MCF 10A (cell line): ENCODE measurements around the gene RASA4B. TPM values are rescaled to one million over a fixed set of nuclear protein-coding genes. Genes with fewer than 3 reads are reported as not detected.

Experiments used
- BruUV-seq: library from RNA; stranded (reverse); fragments of 400-500 nt; replicated peaks from 2 replicates; lab custom pipeline; 2021; lab: Mats Ljungman, UMichigan
- CTCF ChIA-PET: fragments of 300-600 bp; sonication (Branson Sonifier 250); formaldehyde crosslinking; extraction: SDS; loops from one replicate; lab custom pipeline; 2021; ENCODE audit warnings: antibody characterized with exemption, inconsistent platforms; lab: Yijun Ruan, JAX
- POLR2A ChIA-PET: fragments of 300-600, 350-650 bp; sonication (Branson Sonifier 250); formaldehyde crosslinking; extraction: SDS; loops from one replicate; lab custom pipeline; 2020; ENCODE audit warnings: antibody characterized with exemption, inconsistent platforms; lab: Yijun Ruan, JAX
- DNase-seq: peaks from one replicate; pipeline ENCODE4 v3.0.0-alpha.2; 2018; ENCODE audit not compliant: unreplicated experiment
- H3K27ac Mint-ChIP-seq: one replicate; pipeline ENCODE4 v1.8.0; 2022; ENCODE audit warnings: mild to moderate bottlenecking, low read depth, mixed read lengths; ENCODE audit not compliant: unreplicated experiment
- H3K27me3 Mint-ChIP-seq: one replicate; pipeline ENCODE4 v1.8.0; 2022; ENCODE audit warnings: mixed read lengths; ENCODE audit not compliant: insufficient read depth, unreplicated experiment
- H3K36me3 Mint-ChIP-seq: one replicate; pipeline ENCODE4 v1.8.0; 2022; ENCODE audit warnings: mild to moderate bottlenecking, moderate library complexity, mixed read lengths; ENCODE audit not compliant: insufficient read depth, unreplicated experiment
- H3K4me1 Mint-ChIP-seq: one replicate; pipeline ENCODE4 v1.8.0; 2022; ENCODE audit warnings: mixed read lengths; ENCODE audit not compliant: insufficient read depth, unreplicated experiment
- H3K4me3 Mint-ChIP-seq: one replicate; pipeline ENCODE4 v1.8.0; 2022; ENCODE audit warnings: mild to moderate bottlenecking, moderate library complexity, mixed read lengths; ENCODE audit not compliant: unreplicated experiment
- H3K9me3 Mint-ChIP-seq: one replicate; pipeline ENCODE4 v1.8.0; 2022; ENCODE audit warnings: mixed read lengths; ENCODE audit not compliant: unreplicated experiment
- intact Hi-C: fragments of 100-400 bp; cut with micrococcal nuclease; formaldehyde crosslinking; loops from 2 replicates; pipeline ENCODE4 v1.14.1; 2022
- total RNA-seq: library from RNA; stranded (reverse); gene quantifications from 2 replicates; pipeline ENCODE4 v1.2.3, GENCODE V29; 2022
- TF ChIP-seq, protein P1 (sequence below): fragments of 200-600 bp; IDR thresholded peaks from one replicate; pipeline ENCODE4 v1.8.0; 2022; ENCODE audit warnings: antibody characterized with exemption, mild to moderate bottlenecking; ENCODE audit not compliant: unreplicated experiment

Gene RASA4B
- total RNA-seq, 1 experiment from 2014 or later = 0.70 TPM

DNA sequence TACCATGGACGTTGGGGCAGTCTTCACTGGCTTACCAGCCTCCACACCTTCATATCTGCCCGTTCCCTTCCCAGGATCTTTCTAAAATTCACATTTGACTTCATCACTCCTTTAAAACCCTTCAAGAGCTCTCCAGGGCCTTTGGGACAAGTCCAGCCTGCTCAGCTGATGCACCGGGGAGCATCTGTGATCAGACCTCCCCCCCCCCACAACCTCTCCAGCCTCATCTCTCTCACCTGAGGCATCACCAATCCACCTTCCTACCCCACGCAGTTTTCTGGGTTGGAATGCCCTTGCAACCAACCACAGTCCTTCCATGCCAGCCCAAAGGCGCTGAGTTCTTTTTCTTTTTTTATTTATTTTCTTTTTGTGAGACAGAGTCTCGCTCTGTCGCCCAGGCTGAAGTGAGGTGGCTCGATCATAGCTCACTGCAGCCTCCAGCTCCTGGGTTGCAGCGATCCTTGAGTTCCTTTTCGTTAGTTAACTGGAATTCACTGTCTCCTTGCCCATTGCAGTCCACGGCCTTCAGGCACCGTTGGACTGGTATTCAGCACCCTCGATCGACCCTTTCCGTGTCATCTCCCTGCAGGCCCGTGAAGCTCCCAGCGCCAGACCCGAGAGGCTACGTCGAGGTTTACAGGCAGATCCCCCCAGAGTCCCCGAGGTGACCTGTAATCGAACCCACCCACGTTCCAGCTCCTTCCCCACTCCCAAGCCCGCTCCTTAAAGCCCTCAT, 53.6 kb downstream of the RASA4B start:
- no TSS peak for BruUV-seq
- CTCF ChIA-PET = interaction anchor here (0.6 to 0.8 kb wide), 4 partner anchors 24 to 166 kb away, joined by 3 to 4 read pairs (median 3); no protein-coding TSS in a partner anchor
- H3K27me3 Mint-ChIP-seq = no peaks in the 10 kb centered on the region
- POLR2A ChIA-PET = interaction anchor here (0.7 to 1.7 kb wide), 6 partner anchors 8 to 301 kb away, joined by 3 to 10 read pairs (median 6); no protein-coding TSS in a partner anchor
- peak overlapping the region; percentile 86 for H3K4me3 Mint-ChIP-seq
- H3K4me1 Mint-ChIP-seq = peaks cover 11% of the 10 kb centered on the region
- H3K9me3 Mint-ChIP-seq = no peaks in the 10 kb centered on the region
- TF ChIP-seq, protein P1, sequence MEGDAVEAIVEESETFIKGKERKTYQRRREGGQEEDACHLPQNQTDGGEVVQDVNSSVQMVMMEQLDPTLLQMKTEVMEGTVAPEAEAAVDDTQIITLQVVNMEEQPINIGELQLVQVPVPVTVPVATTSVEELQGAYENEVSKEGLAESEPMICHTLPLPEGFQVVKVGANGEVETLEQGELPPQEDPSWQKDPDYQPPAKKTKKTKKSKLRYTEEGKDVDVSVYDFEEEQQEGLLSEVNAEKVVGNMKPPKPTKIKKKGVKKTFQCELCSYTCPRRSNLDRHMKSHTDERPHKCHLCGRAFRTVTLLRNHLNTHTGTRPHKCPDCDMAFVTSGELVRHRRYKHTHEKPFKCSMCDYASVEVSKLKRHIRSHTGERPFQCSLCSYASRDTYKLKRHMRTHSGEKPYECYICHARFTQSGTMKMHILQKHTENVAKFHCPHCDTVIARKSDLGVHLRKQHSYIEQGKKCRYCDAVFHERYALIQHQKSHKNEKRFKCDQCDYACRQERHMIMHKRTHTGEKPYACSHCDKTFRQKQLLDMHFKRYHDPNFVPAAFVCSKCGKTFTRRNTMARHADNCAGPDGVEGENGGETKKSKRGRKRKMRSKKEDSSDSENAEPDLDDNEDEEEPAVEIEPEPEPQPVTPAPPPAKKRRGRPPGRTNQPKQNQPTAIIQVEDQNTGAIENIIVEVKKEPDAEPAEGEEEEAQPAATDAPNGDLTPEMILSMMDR = no peak
- peak overlapping the region; percentile 59 for H3K27ac Mint-ChIP-seq
- intact Hi-C loops = no loop called here
- no peak for DNase-seq
- H3K36me3 Mint-ChIP-seq = peaks cover 16% of the 10 kb centered on the region

DNA sequence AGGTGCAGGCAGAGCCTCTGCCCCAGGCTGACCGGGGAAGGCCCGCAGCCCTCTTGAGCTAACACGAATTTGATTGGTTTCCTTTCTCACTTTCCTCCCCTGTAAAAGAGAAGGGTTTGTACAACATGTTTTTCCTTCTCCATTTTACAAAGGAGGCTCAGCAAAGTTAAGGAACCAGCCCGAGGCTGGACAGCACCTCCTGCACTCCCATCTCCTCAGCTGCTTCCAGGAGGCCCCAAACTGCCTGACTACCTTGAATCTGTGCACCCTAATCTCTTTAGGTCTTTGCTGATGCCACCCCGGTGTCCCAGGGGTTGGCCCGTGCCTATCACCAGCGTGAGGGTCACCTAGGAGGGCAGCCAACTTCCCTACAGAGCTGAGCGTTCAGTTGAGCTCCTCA, 57.1 kb downstream of the RASA4B start:
- ChIA-PET POLR2A (no interaction called here), CTCF (interaction anchor here (0.8 kb wide), 1 partner anchor 23 kb away, joined by 3 read pairs; no protein-coding TSS in a partner anchor)
- no TSS peak for BruUV-seq
- Mint-ChIP-seq H3K27ac (no peak overlapping the region), H3K36me3 (peaks cover 39% of the 10 kb centered on the region), H3K4me3 (no peak overlapping the region), H3K27me3 (no peaks in the 10 kb centered on the region), H3K4me1 (peaks cover 6% of the 10 kb centered on the region), H3K9me3 (no peaks in the 10 kb centered on the region)
- intact Hi-C loops = no loop called here
- DNase-seq = no peak
- TF ChIP-seq, protein P1 = no peak

DNA sequence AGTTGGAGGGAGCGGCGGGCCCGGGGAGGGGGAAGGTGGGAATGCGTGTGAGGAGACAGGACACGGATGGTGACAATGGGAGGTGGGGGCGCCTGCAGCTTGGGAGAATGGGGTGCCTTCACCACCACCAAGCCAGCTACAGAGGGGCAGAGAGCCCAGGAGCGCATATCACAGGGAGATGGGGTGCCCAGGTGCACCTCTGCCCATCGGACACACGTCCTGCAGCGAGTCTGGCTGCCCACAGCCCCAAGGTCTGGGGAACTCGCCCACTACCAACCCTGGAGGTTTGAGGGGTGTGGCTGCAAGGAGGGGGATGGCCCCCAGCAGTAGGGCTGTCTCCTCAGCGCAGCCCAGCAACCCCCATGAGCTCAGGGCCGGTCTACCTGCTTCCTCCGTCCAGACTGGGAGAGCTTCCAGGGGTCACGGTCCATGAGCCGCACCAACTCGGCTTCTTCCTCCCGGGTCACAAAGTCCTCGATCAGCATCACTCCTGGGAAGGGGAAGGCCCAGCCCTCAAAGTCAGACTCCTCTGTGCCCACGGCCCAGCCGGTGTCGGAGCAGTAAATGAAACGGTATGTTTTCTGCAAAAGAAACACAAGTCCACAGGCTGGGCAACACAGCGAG, 58.2 kb downstream of the RASA4B start:
- BruUV-seq = no TSS peak
- TF ChIP-seq, protein P1 = no peak
- intact Hi-C loops = no loop called here
- Mint-ChIP-seq H3K27me3 (no peaks in the 10 kb centered on the region), H3K4me3 (no peak overlapping the region), H3K9me3 (no peaks in the 10 kb centered on the region), H3K27ac (no peak overlapping the region), H3K36me3 (peaks cover 45% of the 10 kb centered on the region), H3K4me1 (peaks cover 6% of the 10 kb centered on the region)
- no peak for DNase-seq
- ChIA-PET POLR2A (interaction anchor here (1.6 kb wide), 1 partner anchor 63 kb away, joined by 3 read pairs; the partner anchor contains the start of gene PRKRIP1), CTCF (no interaction called here)

DNA sequence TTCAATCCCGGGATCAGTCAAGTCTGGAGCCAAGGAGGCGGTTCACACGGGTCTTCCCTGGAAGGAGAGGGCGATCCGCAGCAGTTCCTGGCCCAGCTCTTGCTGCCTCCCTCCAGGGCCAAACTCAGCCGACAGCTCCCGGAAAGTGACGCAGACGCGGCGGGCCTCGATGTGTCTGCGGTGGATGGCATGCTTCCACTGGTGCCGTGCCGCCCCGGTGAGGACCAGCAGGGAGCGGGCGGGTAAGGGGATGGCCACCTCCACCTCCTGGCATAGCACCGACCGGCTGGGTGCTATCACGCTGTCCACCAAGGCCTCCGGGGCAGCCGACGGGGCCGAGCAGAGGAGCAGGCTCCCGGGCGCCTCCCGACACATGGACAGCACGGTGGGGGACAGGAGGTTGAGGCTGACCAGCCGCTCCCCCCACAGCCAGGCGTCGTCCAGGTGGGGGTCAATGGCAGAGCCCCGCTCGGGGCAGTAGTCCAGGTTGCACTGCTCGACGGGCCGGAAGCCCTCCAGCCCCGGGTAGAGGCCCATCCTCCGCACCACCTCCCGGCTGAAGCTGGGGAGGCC, 60.1 kb downstream of the RASA4B start:
- Mint-ChIP-seq H3K27ac (no peak overlapping the region), H3K36me3 (peaks cover 45% of the 10 kb centered on the region), H3K4me3 (no peak overlapping the region), H3K27me3 (no peaks in the 10 kb centered on the region), H3K4me1 (no peaks in the 10 kb centered on the region), H3K9me3 (no peaks in the 10 kb centered on the region)
- POLR2A ChIA-PET = no interaction called here
- TSS peak; percentile 24 for BruUV-seq
- TF ChIP-seq, protein P1 = no peak
- no peak for DNase-seq
- CTCF ChIA-PET = no interaction called here
- intact Hi-C loops = no loop called here
